Smooth muscle cell (in vitro differentiated cells): ENCODE measurements around the gene LYPD3. TPM values are rescaled to one million over a fixed set of nuclear protein-coding genes. Genes with fewer than 3 reads are reported as not detected.

Source experiments
- DNase-seq: peaks from one replicate; lab custom pipeline; 2025; ENCODE audit not compliant: unreplicated experiment; lab: John Stamatoyannopoulos, UW
- H2AFZ ChIP-seq: fragments of 200-600 bp; sonication (generic); 2 replicates; pipeline ENCODE4 v1.6.0; 2016; ENCODE audit warnings: antibody characterized with exemption, low read depth, mild to moderate bottlenecking
- H3F3A ChIP-seq: fragments of 200-600 bp; sonication (generic); 2 replicates; pipeline ENCODE4 v1.6.0; 2017; ENCODE audit warnings: antibody characterized with exemption, low read depth
- H3K27ac ChIP-seq: fragments of 200-600 bp; sonication (generic); 2 replicates; pipeline ENCODE4 v1.5.1; 2016; ENCODE audit warnings: low read depth, mild to moderate bottlenecking
- H3K27me3 ChIP-seq: fragments of 200-600 bp; sonication (generic); 2 replicates; pipeline ENCODE4 v1.6.1; 2016; ENCODE audit warnings: low read depth, mild to moderate bottlenecking
- H3K36me3 ChIP-seq: fragments of 200-600 bp; sonication (generic); 2 replicates; pipeline ENCODE4 v1.5.1; 2016; ENCODE audit warnings: low read depth
- H3K4me1 ChIP-seq: fragments of 200-600 bp; sonication (generic); 2 replicates; pipeline ENCODE4 v1.5.1; 2016; ENCODE audit warnings: low read depth
- H3K4me2 ChIP-seq: fragments of 200-600 bp; sonication (generic); 2 replicates; pipeline ENCODE4 v1.6.0; 2016; ENCODE audit warnings: mild to moderate bottlenecking
- H3K4me3 ChIP-seq: fragments of 200-600 bp; sonication (generic); 2 replicates; pipeline ENCODE4 v1.5.1; 2016; ENCODE audit warnings: mild to moderate bottlenecking
- H3K79me2 ChIP-seq: fragments of 200-600 bp; sonication (generic); 2 replicates; pipeline ENCODE4 v1.6.0; 2016; ENCODE audit warnings: low read depth, mild to moderate bottlenecking
- H3K9ac ChIP-seq: fragments of 200-600 bp; sonication (generic); 2 replicates; pipeline ENCODE4 v1.6.0; 2016; ENCODE audit warnings: low read depth
- H3K9me3 ChIP-seq: fragments of 200-600 bp; sonication (generic); replicated peaks from 2 replicates; pipeline ENCODE4 v1.5.1; 2016; ENCODE audit warnings: low read depth
- H4K20me1 ChIP-seq: fragments of 200-600 bp; sonication (generic); 2 replicates; pipeline ENCODE4 v1.6.0; 2016; ENCODE audit warnings: low read depth
- CTCF ChIP-seq: fragments of 200-600 bp; sonication (generic); IDR thresholded peaks from 2 replicates; pipeline ENCODE4 v1.5.1; 2017; ENCODE audit warnings: borderline replicate concordance, mild to moderate bottlenecking, antibody characterized with exemption; ENCODE audit not compliant: insufficient read depth, poor library complexity, severe bottlenecking
- WGBS: methylation state at CpG from one replicate; pipeline ENCODE4 v1.1.7; 2016; ENCODE audit warnings: low lambda C conversion rate; 5-methylcytosine and 5-hydroxymethylcytosine counted together
- polyA plus RNA-seq: library from polyadenylated mRNA; unstranded; fragments of >200 nt; fragmentation: Nextera tagmentation; extraction: Ambion mirVana; gene quantifications from 2 replicates; pipeline ENCODE4 v1.2.1, GENCODE V29; 2016
- total RNA-seq: library from RNA; depleted of rRNA; stranded (reverse); fragments of >200 nt; gene quantifications from 2 replicates; pipeline ENCODE4 v1.2.3, GENCODE V29; 2014

Gene LYPD3
- total and polyA plus RNA-seq, 2 experiments from 2014 or later, result 17.9 to 20.6 TPM

- Histone ChIP-seq H3K9ac (no peak overlapping the region), H3K79me2 (no peaks in the 10 kb centered on the region), H3K4me1 (no peaks in the 10 kb centered on the region), H3K9me3 (no peaks in the 10 kb centered on the region), H3K27ac (peak overlapping the region; percentile 69), H3K27me3 (no peaks in the 10 kb centered on the region), H3K36me3 (no peaks in the 10 kb centered on the region), H3K4me2 (peak overlapping the region; percentile 19), H4K20me1 (no peaks in the 10 kb centered on the region), H2AFZ (no peak overlapping the region), H3F3A (no peaks in the 10 kb centered on the region), H3K4me3 (no peak overlapping the region)
- DNase-seq, result no peak
- TF ChIP-seq CTCF, result no peak
Measured at GRCh38 chr19:43476606-43477005, 11.2 kb upstream of the LYPD3 start.

- Histone ChIP-seq H3K4me1 (no peaks in the 10 kb centered on the region), H3K9me3 (no peaks in the 10 kb centered on the region), H4K20me1 (no peaks in the 10 kb centered on the region), H3K4me3 (peak overlapping the region; percentile 38), H2AFZ (peak overlapping the region; percentile 69), H3K36me3 (no peaks in the 10 kb centered on the region), H3F3A (no peaks in the 10 kb centered on the region), H3K4me2 (peak overlapping the region; percentile 83), H3K79me2 (no peaks in the 10 kb centered on the region), H3K27ac (peak overlapping the region; percentile 69), H3K9ac (peak overlapping the region; percentile 58), H3K27me3 (no peaks in the 10 kb centered on the region)
- 9% methylated on average over 45 of the region's 46 CpGs for WGBS
- TF ChIP-seq CTCF, result no peak
- peak; percentile 84 for DNase-seq
Measured at GRCh38 chr19:43474986-43475705, 9.7 kb upstream of the LYPD3 start.

- peak overlapping the region; percentile 83 for H3K4me2 ChIP-seq
- no peak overlapping the region for H3K4me3 ChIP-seq
- H3K79me2 ChIP-seq, result no peaks in the 10 kb centered on the region
- H3K4me1 ChIP-seq, result no peaks in the 10 kb centered on the region
- WGBS, result 88% methylated on average over 4 of the region's 4 CpGs
- no peak overlapping the region for H3K9ac ChIP-seq
- no peaks in the 10 kb centered on the region for H3K9me3 ChIP-seq
- H3K27me3 ChIP-seq, result no peaks in the 10 kb centered on the region
- DNase-seq, result no peak
- no peaks in the 10 kb centered on the region for H3K36me3 ChIP-seq
- no peak overlapping the region for H2AFZ ChIP-seq
- H3K27ac ChIP-seq, result peak overlapping the region; percentile 10
- TF ChIP-seq CTCF, result no peak
- no peaks in the 10 kb centered on the region for H4K20me1 ChIP-seq
- H3F3A ChIP-seq, result no peaks in the 10 kb centered on the region
Measured at GRCh38 chr19:43474487-43474886, 9.1 kb upstream of the LYPD3 start.

GRCh38 chr19:43471091-43471490 lies 5.7 kb upstream of the LYPD3 start:
- no peaks in the 10 kb centered on the region for H3K79me2 ChIP-seq
- no peaks in the 10 kb centered on the region for H4K20me1 ChIP-seq
- no peak overlapping the region for H3K9ac ChIP-seq
- no peak for DNase-seq
- no peak overlapping the region for H2AFZ ChIP-seq
- H3K4me1 ChIP-seq, result no peaks in the 10 kb centered on the region
- H3F3A ChIP-seq, result no peaks in the 10 kb centered on the region
- no peaks in the 10 kb centered on the region for H3K9me3 ChIP-seq
- H3K36me3 ChIP-seq, result no peaks in the 10 kb centered on the region
- 76% methylated on average over 5 of the region's 5 CpGs for WGBS
- H3K4me3 ChIP-seq, result no peak overlapping the region
- H3K27me3 ChIP-seq, result no peaks in the 10 kb centered on the region
- H3K4me2 ChIP-seq, result no peak overlapping the region
- peak overlapping the region; percentile 73 for H3K27ac ChIP-seq
- no peak for TF ChIP-seq CTCF
